Measurements from ENCODE around the gene KCNIP1.

KCNIP1 gene

GRCh38 chr5:170694911-170695310 lies 191.1 kb downstream of the KCNIP1 start:
- Histone ChIP-seq H4K20me1 (ENCODE audit: insufficient read depth, low read length) (no peaks in the 10 kb centered on the region), H3K4me2 (ENCODE audit: low read length) (no peak overlapping the region), H3K4me1 (ENCODE audit: insufficient read depth, low read length, severe bottlenecking) (no peaks in the 10 kb centered on the region), H3K36me3 (ENCODE audit: insufficient read depth, low read length) (no peaks in the 10 kb centered on the region), H3K9ac (ENCODE audit: low read length) (no peak overlapping the region), H3K27ac (ENCODE audit: low read depth, low read length, poor library complexity, severe bottlenecking) (no peak overlapping the region), H3K9me3 (ENCODE audit: low read length) (no peaks in the 10 kb centered on the region), H2AFZ (ENCODE audit: low read length) (no peak overlapping the region), H3K4me3 (ENCODE audit: low read depth, low read length, poor library complexity, severe bottlenecking) (no peak overlapping the region), H3K9me2 (ENCODE audit: low read depth, low read length) (no peaks in the 10 kb centered on the region), H3F3A (ENCODE audit: insufficient read depth, low read length) (no peaks in the 10 kb centered on the region), H3K27me3 (ENCODE audit: insufficient read depth, low read length) (no peaks in the 10 kb centered on the region), H3K79me2 (ENCODE audit: insufficient read depth, low read length) (no peaks in the 10 kb centered on the region)
- TF ChIP-seq CTCF (IDR thresholded peaks at IDR 0.05; ENCODE audit: low read length) (no peak), EZH2 (IDR thresholded peaks at IDR 0.05; ENCODE audit: borderline replicate concordance, low read length) (no peak)

DNA sequence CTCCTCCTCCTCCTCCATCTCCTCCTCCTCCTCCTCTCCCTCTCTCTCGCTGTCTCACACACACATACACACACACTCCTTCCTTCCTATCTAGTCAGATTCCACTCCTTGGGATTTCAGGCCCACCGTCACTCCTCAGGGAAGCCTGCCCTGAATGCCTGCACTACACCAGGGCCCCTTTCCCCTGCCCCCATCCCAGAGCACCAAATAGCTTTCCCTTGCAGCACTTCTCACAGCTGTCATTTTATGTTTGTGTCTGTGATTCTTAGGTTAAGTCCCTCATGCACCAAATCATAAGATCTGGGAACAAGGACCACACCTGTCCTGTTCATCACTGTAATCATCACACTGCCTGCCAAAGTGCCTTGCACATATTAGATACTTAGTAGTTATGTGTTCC lies 193.2 kb downstream of the KCNIP1 start:
- Histone ChIP-seq H3K9me3 (ENCODE audit: low read length) (no peaks in the 10 kb centered on the region), H3K27me3 (ENCODE audit: insufficient read depth, low read length) (no peaks in the 10 kb centered on the region), H3K9ac (ENCODE audit: low read length) (no peak overlapping the region), H4K20me1 (ENCODE audit: insufficient read depth, low read length) (no peaks in the 10 kb centered on the region), H3K79me2 (ENCODE audit: insufficient read depth, low read length) (no peaks in the 10 kb centered on the region), H3K4me1 (ENCODE audit: insufficient read depth, low read length, severe bottlenecking) (no peaks in the 10 kb centered on the region), H3K9me2 (ENCODE audit: low read depth, low read length) (no peaks in the 10 kb centered on the region), H3K27ac (ENCODE audit: low read depth, low read length, poor library complexity, severe bottlenecking) (no peak overlapping the region), H2AFZ (ENCODE audit: low read length) (no peak overlapping the region), H3F3A (ENCODE audit: insufficient read depth, low read length) (no peaks in the 10 kb centered on the region), H3K36me3 (ENCODE audit: insufficient read depth, low read length) (no peaks in the 10 kb centered on the region), H3K4me2 (ENCODE audit: low read length) (no peak overlapping the region), H3K4me3 (ENCODE audit: low read depth, low read length, poor library complexity, severe bottlenecking) (no peak overlapping the region)
- TF ChIP-seq CTCF (IDR thresholded peaks at IDR 0.05; ENCODE audit: low read length) (no peak), EZH2 (IDR thresholded peaks at IDR 0.05; ENCODE audit: borderline replicate concordance, low read length) (no peak)

- no peak overlapping the region for H3K27ac ChIP-seq (ENCODE audit: low read depth, low read length, poor library complexity, severe bottlenecking)
- H3K4me2 ChIP-seq (ENCODE audit: low read length), result no peak overlapping the region
- TF ChIP-seq CTCF (IDR thresholded peaks at IDR 0.05; ENCODE audit: low read length) (no peak), EZH2 (IDR thresholded peaks at IDR 0.05; ENCODE audit: borderline replicate concordance, low read length) (no peak)
Measured at GRCh38 chr5:170700503-170700902, 196.7 kb downstream of the KCNIP1 start.

More at GRCh38 chr5:170700503-170700902, 196.7 kb downstream of the KCNIP1 start:
- Histone ChIP-seq H3K9me2 (ENCODE audit: low read depth, low read length) (no peaks in the 10 kb centered on the region), H3K9ac (ENCODE audit: low read length) (no peak overlapping the region), H3K27me3 (ENCODE audit: insufficient read depth, low read length) (no peaks in the 10 kb centered on the region), H4K20me1 (ENCODE audit: insufficient read depth, low read length) (no peaks in the 10 kb centered on the region), H3K4me1 (ENCODE audit: insufficient read depth, low read length, severe bottlenecking) (no peaks in the 10 kb centered on the region), H2AFZ (ENCODE audit: low read length) (no peak overlapping the region), H3F3A (ENCODE audit: insufficient read depth, low read length) (no peaks in the 10 kb centered on the region), H3K9me3 (ENCODE audit: low read length) (no peaks in the 10 kb centered on the region), H3K79me2 (ENCODE audit: insufficient read depth, low read length) (no peaks in the 10 kb centered on the region), H3K4me3 (ENCODE audit: low read depth, low read length, poor library complexity, severe bottlenecking) (no peak overlapping the region), H3K36me3 (ENCODE audit: insufficient read depth, low read length) (no peaks in the 10 kb centered on the region)
